Fibroblast of skin of left quadriceps (primary cell): ENCODE measurements around the gene IRS1.
A peak's percentile ranks its signal among the peaks of the same experiment; 100 is the strongest.

ENCODE experiments used
- DNase-seq, 2 experiments: peaks; one replicate each; pipeline ENCODE4 v3.0.0-alpha.2; 2013; ENCODE audit warnings: low read depth in 2 of 2

IRS1 gene

DNA sequence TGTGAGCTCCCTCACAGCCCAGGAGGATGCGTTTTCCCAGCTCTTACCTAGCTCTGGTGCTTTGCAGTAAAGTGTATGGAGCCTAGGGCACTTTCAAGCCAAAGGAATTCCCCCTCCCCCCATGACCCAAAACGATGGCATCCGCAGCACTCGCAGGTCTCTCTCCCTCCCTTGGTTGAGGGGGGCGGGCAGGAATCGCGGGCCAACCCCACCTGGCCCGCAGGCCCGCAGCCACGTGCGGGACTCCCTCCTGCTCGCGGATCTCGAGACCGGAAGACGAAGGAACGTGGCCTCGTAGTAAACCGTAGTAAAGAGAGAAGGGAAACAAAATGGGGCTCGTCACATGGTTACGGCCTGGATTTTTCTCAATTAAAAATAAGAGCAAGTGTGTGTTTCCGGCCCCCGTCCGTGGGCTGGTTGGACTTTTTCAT lies 8.5 kb downstream of the IRS1 start:
- no peak for DNase-seq

GRCh38 chr2:226790431-226790830 lies 9.2 kb downstream of the IRS1 start:
- no peak for DNase-seq

GRCh38 chr2:226790011-226790410 lies 9.6 kb downstream of the IRS1 start:
- no peak for DNase-seq

DNA sequence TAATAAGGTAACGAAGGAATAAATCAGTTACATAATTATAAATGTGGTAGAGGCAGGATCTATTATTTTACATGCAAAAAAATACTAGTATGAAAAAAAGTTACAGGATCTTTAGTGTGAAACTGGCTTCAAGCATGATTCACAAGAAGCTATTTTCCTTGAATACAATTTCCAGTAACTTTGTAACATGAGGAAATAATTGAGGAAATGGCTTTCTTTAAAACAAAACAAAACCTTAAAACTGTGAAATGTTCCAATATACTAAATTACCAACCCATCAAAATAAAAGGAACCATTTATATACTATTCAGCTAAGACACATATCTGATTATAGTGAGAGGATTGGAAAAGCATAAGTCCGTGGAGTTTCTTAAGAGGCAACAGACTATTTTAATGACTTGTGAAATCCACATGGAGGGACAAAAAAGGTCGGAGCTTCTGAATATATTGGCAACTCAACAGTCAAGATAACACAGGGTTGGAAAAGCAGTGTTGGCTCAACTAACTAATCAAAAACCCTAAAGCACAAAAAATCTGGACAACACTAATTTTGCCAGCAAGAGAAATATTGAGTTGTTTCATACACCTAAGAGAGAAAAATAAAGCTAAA lies 10.6 kb downstream of the IRS1 start:
- DNase-seq = no peak

DNA sequence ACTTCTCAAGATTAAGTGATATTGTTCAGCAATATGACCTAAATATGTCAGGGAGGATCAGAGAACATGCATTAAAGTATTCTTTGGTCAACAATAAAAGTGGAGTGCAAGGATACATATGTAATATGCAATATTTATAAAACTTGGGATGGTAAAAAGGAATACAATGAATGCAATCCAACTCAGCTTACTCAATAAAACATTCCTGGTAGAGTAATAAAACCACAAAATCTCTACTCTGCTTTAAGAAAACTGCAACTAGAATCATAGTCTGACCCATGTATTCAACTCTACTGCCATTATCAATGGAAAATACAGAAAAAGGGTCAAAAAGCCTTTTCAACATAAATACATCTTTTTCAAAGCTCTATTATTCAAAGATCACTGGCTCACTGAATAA lies 11.6 kb downstream of the IRS1 start:
- no peak for DNase-seq

GRCh38 chr2:226783885-226784284 lies 15.7 kb downstream of the IRS1 start:
- no peak for DNase-seq

DNA sequence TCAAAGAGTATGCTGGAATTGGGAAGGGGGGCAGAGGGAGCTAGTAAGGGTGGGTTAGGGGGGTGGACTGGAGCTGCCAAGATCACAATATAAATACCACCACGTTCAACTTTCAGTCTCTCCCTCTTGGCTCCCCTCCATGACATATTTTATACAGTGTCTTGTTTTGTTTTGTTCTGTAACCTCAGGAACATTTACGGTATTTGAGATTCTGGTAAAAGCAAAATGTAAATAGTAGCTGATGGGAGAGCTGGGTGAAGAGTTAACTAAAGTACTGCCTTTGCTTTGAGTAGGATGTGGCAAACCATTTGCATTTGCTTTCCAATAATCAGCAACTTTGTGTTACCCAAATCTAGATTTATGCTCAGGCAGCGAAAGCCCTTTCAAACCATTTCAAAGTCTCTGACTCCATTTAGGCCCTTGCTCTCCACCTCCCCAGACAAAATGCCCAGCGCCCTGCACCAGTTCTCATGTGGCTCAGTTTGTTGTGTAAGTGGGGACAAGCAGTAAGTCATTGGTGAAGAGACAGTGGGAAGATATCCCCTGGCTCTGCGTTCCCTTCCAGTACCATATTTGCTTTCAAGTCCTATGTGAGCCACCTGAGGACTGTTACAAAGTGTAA lies 17.4 kb downstream of the IRS1 start:
- DNase-seq = peak in 1 of 2 experiments; percentile 71

GRCh38 chr2:226780431-226780830 lies 19.2 kb downstream of the IRS1 start:
- DNase-seq = no peak

DNA sequence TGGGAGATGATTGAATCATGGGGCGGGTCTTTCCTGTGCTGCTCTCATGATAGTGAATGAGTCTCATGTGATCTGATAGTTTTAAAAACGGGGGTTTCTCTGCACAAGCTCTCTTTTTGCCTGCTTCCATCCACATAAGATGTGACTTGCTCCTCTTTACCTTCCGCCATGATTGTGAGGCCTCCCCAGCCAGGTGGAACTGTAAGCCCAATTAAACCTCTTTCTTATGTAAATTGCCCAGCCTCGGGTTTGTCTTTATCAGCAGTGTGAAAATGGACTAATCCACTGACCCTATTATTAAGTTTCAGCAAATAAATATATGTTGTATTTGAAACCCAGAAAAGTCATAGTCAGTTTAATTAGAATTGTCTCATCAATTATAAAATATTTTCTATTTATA lies 22.0 kb downstream of the IRS1 start:
- DNase-seq = no peak

DNA sequence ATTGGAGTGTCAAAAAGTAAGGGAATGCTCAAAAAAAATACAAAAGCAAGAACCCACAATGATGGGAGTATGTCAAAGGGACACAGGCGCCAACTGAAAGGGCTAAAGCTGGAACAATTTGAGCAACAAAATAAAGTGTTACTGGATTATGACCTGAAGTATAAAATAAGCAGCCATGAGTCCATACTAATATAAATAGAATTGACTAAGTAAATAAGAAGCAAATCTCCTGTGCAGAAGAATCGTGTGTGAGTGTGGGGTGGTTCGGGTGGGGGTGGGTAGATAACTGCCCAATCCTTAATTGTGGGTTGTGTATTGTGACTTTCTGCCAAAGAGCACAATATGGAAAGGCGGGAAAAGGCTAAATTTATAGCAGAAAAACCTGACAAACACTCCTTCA lies 23.5 kb downstream of the IRS1 start:
- no peak for DNase-seq

- no peak for DNase-seq
Observed at GRCh38 chr2:226775032-226775509, 24.5 kb downstream of the IRS1 start.

- DNase-seq = no peak
Observed at GRCh38 chr2:226773291-226773690, 26.3 kb downstream of the IRS1 start.

GRCh38 chr2:226772389-226773179 lies 27.0 kb downstream of the IRS1 start:
- no peak for DNase-seq

DNA sequence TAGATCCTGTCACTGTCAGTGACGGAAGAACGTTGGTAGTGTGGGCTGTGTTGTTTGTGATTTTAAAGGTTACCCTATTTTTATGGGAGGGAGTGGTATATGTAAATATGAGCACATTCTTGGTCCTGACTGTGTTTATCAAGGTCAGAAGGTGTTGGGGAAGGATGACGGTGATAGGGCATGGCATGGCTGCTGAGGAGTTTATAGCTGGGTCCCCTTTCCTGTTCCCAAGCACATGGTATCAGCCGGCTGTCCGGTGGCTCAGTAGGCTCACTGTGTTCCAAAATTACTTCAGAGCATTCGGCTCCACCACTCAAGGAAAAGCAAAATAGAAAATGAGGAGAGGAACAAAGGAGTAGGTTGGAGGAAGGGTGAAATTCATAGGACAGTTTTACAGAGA lies 28.6 kb downstream of the IRS1 start:
- DNase-seq = no peak

DNA sequence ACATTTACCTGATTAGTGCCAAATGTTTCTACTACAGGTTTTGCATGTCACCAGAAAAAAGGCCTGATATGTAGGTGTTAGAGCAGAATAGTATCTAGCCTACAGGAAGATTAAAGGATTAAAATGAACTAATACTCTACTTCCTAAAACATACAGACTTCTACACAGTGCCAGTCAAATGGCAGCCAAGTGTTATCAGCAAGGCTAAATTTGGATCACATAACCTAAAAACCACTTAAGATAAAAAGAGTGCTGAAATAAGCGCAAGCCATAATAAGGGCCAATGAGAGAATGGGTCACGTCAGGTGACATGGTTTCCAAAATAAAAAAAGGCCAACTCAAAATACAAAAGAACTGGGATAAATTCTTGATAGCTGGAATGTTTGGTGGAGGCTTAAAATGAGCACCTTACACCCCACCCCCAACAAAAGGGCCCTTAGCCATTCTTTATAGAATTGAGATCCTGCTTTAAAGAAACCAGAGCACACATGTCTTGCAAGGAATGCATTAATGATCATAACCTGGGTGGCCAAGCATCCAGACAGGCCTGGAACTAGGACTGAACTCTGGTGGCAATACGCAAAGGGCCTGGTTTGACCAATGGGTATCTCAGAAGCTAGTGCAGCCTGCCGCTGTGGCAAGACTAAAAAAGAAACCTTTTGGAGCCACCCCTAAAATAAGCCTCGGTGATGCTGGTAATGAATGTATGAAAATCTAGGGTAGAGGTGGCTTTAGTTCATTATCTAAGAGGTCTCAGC lies 32.4 kb downstream of the IRS1 start:
- DNase-seq = no peak

GRCh38 chr2:226766352-226767055 lies 33.1 kb downstream of the IRS1 start:
- DNase-seq = no peak

DNA sequence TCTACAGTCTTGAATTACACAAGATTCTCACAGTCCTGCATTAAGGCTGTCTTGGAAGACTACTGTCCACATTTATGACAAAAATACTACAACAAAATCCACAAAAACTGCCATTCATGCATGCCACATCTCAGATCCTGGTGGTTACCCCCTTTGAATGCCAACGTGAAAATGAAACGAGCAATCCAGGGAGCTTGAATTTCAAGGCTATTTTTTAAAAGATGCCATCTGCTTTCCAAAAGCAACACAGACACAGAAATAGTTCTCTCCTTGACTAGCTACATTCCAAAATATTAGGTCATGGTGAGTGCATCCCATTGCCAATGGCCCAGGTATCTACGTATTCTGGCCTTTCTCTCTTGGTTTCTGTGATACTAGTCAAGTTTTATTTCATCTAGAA lies 36.3 kb downstream of the IRS1 start:
- DNase-seq = no peak

DNA sequence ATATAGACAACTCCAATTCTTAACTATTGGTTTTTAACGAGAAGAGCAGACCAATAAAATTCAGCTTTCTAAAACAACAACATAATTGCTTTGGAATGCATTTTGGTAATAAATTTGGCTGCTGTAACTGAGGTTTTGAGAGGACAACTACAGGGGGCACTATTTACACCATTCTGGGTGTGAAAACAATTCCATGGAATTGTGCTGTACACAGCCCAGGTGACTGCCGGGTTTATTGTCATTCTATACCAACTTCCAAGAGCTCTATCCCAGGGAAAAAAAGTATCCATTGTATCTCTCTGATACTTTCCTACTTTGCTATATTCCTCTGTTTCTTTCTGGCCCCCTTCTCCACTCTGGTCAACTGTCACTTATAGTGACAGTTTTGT lies 38.4 kb downstream of the IRS1 start:
- no peak for DNase-seq

DNA sequence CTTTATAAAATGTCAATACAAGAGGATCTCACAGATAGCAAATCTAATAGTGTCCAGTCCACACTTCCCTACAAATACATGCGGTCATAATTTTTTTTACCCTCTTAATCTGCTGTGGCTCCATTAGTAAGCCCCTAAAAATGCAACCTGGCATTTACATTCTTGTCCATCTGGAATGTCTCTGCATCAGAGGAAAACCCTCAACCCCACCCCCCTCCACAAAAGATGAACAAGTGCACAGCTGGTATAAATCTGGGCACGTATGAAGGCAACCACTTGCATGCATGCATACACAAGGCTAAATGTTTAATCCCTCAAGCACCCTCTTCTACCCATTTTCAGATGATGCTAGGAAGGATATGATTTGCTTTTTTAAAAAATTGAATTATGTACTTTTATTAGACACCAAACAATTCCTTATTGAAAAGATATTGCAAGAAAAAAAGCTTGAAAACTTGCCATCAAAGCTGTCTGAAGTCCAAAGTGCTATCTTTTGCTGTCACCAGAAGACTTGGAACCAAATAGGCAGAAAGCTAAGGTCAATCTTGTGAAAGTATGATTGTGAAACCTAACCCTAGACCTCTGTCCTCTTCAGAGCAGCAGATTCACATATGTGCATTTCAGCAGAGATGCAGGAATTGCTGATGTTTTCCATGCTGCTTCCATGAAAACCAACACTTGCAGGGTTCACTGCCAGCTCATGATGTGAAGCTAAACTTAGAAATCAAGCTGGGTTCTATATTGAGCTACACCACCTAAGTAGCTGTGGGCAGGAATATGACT lies 39.0 kb downstream of the IRS1 start:
- DNase-seq = peak; percentile 52 to 54

- DNase-seq = no peak
Observed at GRCh38 chr2:226759768-226760167, 39.9 kb downstream of the IRS1 start.
